Measurements from ENCODE around the gene PDLIM5.

PDLIM5 gene

DNA sequence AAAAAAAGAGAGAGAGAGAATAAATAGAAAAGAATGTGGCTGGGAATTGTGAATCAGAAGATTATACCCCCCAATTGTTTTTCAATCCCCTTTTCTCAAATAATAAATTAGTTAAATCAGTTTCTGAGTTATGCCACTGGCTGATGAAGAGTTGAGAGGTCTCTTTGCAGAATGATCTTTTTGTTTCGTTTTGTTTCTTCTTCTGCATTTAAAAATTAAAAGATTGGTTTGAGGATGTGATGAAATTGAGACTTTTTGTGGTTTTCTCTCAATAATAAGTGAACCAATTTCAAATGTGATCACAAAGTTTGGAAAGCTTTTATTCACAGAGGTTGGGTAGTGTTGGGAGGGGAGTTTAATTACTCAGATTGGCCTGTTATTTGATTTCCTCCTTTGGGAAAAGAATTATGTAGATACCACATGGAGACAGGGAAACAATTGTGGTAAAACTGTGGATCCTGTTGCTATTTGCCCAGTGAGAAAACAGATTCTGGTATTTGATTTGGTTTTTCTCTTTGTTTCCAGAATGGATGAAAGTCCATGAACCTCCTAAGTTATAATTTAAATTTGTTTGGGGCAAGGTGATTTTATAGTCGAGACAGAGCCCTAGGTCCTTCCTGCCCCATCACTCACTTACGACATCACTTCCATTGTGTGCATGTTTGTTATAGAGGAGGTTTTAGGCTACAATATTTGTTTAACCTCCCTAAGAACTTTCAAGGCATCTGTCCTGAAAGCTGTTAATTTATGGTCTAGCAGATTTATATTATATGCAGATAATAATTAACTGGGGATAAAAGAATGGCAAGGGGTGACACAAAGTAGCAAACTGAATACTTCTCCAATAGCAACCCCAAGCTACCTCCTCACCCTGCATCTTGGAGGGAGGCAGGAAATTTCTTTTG is 214.0 kb downstream of the PDLIM5 start:
- no peak for DNase-seq

DNA sequence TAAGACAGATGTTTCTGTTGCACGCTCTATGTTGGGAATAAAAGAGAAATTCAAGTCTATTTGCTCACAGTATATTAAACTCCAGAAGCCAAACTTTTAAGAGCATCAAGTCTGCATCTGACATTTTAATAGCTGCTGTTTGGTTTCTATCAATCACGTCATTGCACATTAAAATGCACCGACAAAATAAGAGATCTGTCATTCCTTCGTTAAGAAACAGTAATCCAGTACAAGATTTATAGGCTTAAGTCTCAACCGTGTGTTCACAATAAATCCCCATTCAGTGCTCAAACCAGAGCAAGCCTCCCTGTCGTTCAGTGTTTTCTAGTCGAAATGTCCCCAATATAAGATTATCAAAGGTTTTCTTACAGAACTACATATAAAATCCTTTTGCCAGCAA is 217.0 kb downstream of the PDLIM5 start:
- no peak for DNase-seq

DNA sequence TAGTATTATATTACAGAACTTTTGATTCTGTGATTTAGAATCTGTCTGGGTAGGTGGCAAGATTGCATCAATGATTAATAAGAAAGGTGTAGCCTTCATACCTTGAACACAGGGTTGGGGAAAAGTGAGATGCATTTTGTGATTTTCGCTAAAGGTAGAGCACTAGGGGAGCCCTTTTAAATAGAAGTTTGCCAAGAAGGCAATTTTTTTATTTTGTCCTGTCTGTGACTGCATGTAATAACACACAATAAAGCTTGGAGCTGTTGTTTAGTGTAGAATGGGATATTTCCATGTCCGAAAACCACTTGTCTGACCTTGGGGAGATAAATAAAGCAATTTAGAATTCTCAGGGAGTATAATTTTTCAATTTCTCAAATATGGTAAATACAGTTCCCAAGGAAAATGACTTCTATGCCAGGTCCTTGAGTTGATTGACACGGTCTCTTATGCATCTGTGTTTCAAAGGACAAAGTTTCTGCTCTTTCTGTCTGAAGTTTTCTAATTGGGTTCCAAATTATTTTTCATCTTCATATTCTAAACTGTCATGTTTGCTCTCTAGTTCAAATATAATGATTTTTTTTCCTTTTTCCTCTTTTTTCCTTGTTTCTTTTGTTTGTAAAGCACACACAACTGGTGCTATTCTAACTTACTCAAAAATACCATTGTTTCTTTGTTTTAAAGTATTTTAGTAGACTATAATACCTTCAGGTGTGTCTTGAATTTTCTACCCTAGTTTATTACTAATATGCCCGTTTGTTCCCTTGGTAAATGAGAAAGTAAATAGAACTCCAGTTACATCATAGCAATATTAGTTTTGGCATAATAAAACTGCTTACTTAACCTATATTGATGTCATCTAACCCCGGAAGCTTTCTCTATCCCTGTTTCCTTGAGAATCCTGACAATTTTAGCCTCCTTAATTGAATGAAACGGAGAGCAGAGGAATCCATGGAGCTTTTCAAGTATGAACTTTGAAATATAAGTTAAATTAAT is 218.2 kb downstream of the PDLIM5 start:
- DNase-seq: no peak

DNA sequence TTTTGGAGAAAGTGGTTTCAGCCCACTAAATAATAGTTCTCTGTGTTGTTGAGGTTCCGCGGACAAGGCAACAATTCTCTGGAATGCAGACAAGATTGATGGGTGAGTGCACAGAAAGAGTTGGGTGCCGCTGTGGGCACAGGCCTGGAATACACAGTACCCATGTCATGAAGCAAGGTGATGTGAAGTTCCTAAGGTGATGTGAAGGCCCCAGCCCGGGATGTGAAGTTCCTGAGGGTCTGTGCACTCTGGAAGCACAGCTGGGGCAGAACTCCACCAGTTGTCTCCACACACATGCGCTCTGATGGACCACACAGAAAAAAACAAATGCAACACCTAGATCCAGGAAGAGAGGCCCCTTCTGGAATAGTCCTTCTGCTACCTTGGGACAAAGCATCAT is 219.4 kb downstream of the PDLIM5 start:
- no peak for DNase-seq

DNA sequence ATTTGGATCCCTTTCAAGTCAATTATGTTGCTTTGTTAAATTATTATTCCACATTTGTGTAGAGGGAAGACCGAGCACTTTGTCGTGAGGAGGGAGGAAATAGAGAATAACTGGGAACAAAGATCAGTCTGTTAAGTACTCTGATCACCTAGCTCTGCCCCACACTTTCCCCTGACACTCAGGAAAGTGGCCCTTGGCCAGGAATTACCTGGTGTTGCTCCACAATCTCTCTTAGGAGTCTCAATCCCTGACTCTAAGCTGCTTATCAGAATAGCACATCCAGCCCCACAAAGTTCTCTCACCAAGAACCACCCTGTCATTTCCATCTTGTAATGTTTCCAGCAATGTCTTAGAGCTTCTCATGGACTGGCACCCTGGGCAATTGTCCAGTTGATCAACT is 222.2 kb downstream of the PDLIM5 start:
- no peak for DNase-seq

DNA sequence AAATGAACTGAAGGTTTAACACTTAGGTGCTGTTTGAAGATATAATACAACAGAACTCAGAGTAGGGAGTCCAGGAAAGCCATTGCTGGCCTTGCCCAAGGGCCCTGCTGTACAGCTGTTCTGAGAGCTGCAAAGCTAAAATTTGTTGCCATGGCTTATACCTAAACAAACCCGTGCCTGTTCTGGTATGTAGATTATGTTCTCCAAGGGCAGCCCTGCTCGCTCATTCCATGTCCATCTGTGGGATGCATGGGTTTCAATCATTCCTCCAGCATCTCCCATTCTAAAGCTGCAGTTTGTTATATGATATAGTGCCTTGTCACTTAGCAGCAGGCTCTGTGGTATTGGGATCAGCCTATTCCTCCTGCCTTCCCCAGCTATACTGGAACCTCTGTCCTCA is 225.2 kb downstream of the PDLIM5 start:
- no peak for DNase-seq

DNA sequence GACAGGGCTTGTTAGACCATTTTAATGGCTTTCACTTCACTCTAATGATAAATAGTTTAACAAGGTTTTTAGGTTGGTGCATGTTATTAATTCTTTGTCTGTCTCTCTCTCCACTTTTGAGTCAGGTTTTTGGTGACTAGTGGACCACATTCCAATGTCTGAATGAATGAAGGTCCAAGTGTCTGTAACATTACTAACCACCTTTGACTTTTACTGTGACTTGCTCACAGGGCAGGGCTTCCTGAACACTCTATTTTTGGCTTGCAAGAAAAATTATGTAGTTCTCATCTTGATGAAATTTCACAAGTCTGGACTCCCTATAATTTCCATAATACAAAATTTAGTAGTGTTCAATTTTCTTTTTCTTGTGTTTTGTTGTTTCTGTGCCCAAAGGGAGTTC is 227.2 kb downstream of the PDLIM5 start:
- no peak for DNase-seq

DNA sequence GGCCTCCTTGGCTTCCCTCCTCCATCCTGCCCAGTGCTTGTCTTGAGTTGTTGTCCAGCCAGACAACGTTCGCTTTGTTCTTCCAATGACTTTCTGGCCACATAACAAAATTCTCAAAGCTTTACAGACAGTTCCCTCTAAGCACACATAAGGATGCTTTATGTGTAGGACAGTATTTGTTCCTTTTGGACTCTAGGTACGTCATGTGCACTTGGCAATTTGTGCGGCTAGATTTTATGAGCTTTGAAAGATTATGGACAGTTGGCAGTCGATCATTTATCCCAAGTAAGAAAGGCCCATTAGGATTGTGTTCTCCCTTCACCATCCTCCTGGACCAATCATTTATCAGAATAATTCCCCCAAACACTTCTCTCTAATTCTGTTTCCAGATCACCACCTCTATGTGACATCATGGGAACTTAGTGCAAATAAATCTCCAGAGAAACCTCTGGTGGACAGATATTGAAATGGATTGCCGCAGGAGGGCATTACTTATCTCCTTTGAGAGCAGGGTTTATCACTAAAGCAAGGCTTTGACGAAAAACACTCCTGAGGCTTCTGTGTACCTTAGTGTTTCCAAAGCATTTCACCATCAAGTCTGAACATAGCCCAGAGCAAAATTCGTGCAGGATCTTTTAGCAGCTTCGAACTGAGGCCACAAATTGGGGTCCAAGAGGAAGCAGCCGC is 228.6 kb downstream of the PDLIM5 start:
- DNase-seq: no peak

DNA sequence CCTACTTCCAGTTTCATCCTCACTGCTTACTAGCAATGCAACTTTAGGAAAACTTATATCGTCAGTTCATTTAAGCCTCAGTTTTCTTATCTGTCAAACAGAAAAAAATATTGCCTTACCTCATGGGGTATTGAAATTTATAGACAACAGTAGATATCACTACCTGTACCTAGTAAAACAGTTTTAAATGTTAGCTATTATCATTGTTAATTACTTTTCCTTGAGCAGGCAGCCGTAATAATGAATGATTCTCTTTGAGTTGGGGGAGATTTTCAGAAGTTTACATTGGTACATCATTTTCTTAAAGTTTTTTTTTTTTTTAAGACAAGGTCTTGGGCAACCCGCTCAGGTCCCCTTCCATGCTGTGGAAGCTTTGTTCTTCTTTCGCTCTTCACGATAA is 234.3 kb downstream of the PDLIM5 start:
- DNase-seq: no peak

DNA sequence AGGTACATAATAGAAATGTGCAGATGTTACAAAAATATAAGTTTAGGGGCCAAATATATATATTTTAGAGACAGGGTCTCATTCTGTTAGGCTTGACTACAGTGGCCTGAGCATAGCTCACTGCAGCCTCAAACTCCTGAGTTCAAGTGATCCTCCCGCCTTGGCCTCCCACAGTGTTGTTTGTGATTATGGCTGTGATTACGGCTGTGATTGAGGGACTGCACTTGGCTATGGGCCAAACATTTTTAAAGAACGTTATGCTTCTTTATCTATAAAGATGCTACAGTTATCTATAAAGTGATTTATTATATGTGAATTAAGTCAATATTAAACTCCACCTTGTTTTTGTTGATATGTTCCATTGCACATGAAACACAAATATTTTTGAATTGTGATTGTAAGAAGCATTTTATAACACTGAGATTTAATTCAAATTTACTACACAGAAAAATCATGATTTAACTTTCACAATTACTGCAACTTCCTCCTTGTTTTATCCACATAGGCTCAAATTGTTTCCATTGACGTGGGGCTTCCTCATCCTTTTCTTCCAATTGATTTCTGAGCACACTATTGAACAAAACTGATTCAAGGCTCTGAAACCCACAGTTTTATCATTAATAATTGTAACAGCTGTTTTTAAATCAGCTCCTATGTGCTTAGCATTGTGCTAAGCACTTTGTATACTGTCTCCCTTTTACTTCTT is 237.6 kb downstream of the PDLIM5 start:
- no peak for DNase-seq

DNA sequence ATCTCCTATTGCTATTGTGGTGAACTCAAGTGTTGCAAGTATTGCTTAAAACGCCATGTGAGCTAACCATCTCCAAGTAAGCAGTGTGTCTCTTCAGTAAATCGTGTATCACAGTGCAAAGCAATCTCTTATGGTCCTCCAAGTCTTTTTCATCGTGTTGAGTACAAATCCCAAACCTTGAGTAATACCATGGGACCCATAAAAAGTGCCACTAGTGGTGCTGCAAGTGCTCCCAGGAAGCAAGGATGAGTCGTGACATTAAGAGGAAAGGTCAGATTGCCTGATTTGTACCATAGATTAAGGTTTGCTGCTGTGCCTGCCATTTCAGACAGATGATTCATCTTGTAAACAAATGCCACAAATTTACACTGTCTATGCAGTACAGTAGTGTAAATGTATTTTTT is 239.1 kb downstream of the PDLIM5 start:
- no peak for DNase-seq

DNA sequence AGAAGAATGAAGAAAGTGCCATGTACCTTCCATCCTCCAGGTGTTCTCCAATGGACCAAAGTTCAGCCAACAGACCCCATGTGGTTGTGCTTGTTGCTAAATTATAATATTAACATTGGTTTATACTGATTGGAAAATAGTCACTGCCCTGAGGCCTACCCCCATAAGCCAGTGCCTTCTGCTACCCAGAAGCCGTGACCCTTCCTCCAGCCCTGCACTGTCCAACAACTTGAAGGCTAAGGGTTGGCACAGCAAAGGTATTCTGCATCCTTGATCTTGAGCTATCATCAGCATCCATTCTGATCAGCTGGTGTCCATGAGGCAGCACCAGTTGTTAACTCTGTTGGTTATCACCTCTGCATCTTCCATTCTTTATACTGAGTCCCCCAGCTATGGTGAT is 239.8 kb downstream of the PDLIM5 start:
- no peak for DNase-seq

DNA sequence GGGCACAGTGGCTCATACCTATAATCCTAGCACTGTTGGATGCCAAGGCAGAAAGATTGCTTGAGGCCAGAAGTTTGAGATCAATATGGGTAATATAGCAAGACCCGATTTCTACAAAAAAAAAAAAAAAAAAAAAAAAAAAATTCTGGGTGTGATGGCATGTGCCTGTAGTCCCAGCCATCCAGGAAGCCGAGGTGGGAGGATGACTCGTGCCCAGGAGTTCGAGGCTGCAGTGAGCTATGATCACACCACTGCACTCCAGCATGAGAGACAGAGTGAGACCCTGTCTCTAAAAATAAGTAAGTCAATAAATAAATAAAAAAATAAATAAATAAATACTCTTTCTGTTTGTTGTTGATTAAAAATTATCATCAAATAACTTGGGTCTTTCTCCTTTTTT is 243.6 kb downstream of the PDLIM5 start:
- no peak for DNase-seq

DNA sequence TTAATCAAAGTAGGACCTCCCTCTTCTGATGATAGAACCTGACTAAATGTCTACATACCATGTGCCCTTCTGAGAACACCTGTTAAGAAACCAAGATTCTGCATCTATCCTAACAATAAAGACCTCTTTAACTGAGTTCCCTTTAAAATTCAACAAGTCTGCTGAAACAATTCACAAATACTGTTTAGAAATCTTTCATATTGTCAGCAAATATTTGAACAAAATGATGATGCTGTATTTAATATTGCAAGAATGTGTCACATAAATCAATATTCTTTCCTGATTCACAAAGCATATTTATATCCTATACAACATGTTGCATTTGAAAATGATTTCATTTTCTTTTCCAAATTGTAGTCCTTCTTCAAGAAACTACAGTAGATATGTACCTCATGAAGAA is 246.4 kb downstream of the PDLIM5 start:
- DNase-seq: no peak

DNA sequence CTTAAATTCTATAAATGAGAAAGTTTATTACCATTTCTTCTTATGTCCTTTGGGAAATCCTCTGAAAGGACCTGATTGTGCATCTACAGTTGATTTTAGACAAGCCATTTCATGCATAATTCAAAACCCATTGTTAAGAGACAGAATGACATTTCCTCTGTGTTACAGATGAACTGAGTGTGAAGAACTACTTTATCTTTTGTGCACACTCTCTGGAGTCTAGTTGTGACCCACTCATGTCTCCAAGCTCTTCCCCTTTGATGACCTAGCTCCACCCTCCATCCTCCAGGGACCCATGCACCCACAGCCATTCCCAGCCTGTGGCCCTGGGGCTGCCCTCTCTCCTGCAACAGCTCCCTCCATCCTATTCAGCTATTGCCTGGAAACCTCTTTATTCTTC is 248.6 kb downstream of the PDLIM5 start:
- DNase-seq: no peak

DNA sequence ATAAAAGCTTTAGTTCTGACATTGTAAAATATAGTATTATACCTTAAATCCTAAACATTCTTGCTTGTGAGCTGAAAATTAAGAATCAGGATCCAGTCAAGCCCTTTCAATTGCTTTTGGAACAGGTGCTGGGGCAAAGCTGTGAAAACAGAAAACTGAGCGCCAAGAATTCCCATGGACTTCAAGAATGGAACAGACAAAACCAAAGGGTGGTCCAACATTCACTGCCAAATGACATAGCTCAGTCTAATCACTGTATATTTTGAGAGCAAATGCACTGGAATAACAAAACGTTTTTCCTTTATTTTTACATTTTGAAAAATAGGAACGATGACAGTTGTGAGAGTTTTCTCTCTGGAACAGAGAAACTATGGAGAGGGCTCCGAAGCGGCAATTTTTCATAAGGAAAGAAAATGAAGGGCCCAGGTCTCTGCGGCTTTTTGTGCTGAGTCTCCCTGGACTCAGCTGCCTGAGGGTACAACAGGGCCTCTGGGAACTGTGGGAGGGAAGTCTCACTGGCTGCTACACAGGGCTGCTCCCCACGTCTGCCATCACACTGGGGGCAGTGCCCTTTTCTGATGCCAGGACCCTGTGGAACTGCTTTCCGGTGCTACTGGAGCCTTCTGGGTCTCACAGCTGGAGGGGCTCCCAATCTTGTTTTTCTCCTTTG is 250.0 kb downstream of the PDLIM5 start:
- no peak for DNase-seq

DNA sequence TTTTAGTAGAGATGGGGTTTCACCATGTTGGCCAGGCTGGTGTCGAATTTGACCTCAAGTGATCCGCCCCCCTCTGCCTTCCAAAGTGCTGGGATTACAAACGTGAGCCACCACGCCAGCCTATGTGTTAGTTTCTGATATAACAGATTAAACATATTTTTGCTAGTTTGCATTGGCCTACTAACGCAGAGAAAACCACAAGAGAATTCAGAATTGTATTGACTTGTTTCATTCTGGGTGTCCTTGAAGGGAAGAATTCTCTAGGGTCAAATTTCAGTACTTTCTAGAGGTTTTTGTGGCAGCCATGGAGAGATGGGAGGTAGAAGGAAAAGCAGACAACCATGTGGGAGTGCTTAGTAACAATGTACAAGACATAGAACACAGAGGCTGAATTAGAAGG is 259.9 kb downstream of the PDLIM5 start:
- no peak for DNase-seq

DNA sequence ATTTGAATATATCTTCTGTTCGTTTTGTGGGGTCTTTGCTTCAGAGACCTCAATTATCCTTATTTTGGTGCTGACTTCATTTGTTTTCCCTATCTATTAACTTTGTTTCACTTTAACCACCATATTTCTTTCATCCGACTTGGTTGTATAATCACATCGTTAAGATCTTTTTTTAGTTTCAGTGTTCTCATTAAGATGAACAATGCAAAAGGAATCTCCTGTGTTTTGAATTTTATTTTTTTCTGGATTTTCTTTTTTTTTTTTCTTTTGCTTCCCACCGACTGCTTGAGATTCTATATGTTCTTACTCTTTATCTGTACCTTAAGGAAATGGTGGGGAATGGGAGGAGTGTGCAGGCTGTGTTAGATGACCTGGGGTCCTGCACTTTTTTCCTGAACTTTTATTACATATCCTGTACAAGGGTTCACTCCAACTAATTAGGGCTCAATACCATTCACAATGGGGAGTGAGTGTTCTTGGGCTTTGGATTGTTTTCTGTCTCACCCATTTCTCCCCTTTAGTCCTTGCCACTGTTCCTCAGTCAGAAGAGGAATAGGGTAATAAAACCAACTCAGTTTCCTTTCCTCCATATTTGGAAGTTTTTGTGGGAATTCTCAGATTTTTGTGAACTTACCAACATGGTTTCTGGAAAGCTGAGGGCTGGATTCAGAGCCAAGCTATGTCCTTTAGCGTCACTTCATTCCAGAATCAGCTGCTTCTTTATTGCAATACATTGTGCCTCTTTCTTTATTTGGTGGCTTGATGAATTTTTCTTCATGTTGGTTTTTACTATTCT is 262.8 kb downstream of the PDLIM5 start:
- DNase-seq: no peak

DNA sequence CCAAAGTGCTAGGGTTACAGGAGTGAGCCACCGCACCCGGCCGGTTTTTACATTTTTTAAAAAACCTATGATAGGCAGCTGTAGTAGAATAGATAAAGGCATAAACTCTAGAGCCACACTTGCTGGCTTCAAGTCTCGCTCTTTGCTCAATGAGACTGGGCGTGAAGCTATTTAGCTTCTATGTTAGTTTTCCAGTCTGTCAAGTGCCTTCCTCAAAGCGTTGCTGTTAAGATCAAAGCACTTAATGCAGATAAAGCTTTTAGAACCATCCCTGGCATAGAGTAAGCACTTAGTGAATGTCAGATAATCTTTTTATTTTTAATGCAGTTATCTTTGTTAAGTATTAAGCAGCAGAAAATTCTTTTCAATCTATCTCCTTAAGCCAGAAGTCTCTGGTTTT is 264.0 kb downstream of the PDLIM5 start:
- no peak for DNase-seq
